Measurements from ENCODE around the gene ALPG. TPM values are rescaled to one million over a fixed set of nuclear protein-coding genes. Genes with fewer than 3 reads are reported as not detected.
A peak's percentile ranks its signal among the peaks of the same experiment; 100 is the strongest.
"Not testable (repeated sequence)": the region's sequence is repeated elsewhere in the genome, so short reads cannot be mapped to it uniquely, and the experiment has no call there.

ALPG gene
- total RNA-seq, 1 donor from 2014 or later = not detected

DNA sequence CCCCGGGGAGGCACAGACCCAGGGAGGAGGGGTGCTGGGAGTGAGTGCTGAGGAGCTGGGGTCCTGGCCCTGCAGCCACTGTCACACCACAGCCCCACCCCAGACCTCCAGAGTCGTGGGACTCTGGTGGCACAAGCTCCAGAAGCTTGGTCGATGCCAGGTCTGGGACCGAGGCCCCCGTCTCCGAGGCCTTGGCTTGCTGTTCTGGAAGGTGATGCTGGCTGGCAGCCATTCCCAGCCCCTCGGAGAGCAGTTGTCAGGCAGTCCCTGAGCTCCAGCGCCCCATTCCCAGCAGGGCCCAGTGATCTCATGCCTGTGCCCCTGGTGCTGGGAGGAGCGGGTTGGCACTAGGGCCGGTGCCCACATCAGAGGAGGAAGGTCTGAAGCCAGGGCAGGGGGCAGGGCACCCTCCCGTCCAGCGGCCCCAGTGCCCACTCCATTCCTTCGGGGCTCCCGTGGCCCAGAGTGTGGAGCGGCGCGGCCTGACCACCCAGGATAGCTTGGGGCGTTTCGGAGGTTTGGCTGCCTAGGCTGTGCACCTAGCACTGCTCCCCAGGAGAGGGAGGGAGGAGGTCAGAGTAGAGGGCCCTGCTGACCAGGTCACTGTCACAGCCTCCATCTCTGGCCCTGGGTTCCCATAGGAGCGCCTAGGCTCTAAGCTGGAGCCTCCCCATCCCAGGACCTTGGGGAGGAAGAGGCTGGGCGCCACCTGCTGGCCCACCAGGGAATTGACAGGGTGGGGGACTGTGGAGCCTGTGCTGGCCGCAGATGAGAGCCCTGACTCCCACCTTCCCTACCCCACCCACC lies 32.5 kb downstream of the ALPG start:
- TF ChIP-seq CTCF (IDR thresholded peaks at IDR 0.05; ENCODE audit: unreplicated experiment) = peak; percentile 62
- H3K4me1 Mint-ChIP-seq (ENCODE audit: low read depth) = no peaks in the 10 kb centered on the region

DNA sequence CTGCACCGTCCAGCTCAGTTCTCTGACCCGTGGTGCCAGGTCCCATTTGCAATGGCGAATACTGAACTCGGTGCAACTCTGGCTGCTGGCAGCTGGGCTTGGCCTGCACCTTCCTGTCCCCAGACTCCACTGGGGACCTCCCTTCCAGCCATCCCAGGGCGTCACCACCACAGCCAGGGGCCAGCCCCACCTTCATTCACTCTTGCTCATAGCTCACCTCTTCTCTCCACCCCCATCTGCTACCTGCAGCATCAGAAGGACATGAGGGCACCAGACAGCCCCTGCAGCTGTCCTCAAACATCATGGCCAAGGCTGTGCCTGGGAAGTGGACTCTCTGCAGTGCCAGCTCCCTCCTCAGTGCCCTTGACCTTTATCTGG lies 33.1 kb downstream of the ALPG start:
- no peak for DNase-seq (ENCODE audit: low spot score, unreplicated experiment)
- no peaks in the 10 kb centered on the region for H3K36me3 Mint-ChIP-seq (ENCODE audit: insufficient read depth)

More for the DNA sequence above, 32.5 kb downstream of the ALPG start:
- H3K27me3 Mint-ChIP-seq = peaks cover 22% of the 10 kb centered on the region
- H3K27ac Mint-ChIP-seq = no peak overlapping the region
- DNase-seq (ENCODE audit: low spot score, unreplicated experiment) = no peak
- H3K9me3 Mint-ChIP-seq (ENCODE audit: low read depth) = no peaks in the 10 kb centered on the region
- H3K4me3 Mint-ChIP-seq (ENCODE audit: low read depth) = no peak overlapping the region
- no peaks in the 10 kb centered on the region for H3K36me3 Mint-ChIP-seq (ENCODE audit: insufficient read depth)

DNA sequence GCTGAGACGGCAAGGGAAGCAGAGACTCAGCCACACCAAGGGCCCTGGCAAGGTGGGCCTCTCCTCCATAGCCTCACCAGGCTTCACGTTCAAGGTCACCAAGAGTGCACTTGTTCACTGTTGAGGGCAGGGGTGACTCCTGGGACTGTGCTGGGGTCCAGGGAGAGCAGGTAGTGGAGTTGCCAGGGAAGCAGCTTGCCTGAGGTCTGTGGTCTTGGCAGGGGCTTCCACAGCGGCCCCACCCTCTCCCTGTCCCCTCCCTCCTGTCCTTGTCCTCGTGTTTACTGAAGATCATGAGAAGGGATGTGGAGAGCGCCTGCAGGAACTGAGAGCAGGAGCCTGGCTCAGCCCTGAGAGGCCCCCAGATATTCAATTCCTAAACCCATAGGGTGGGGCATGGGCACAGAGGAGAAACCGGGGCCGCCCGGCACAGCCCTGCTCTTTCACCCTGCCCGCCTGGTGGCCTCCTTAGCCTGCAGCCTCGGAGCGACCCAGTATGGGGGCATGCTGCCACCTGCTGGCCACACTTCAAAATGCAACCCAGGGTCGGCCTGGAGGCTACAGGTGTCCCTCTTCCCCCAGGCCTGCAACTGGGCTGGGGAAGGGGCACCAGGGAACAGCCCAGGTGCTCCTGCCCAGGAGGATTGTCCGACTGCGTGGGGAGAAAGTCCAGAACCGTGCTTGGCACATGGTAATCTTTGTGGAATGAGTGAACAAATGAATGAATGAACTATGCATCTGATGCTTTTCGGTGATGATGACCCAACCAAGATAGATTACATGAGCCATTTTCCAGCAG lies 33.8 kb downstream of the ALPG start:
- not testable (repeated sequence) for H3K9me3 Mint-ChIP-seq (ENCODE audit: low read depth); H3K4me1 Mint-ChIP-seq (ENCODE audit: low read depth); H3K27ac Mint-ChIP-seq; H3K36me3 Mint-ChIP-seq (ENCODE audit: insufficient read depth); H3K4me3 Mint-ChIP-seq (ENCODE audit: low read depth)
- peak; percentile 89 for TF ChIP-seq CTCF (IDR thresholded peaks at IDR 0.05; ENCODE audit: unreplicated experiment)
- peaks cover 17% of the 10 kb centered on the region for H3K27me3 Mint-ChIP-seq
- DNase-seq (ENCODE audit: low spot score, unreplicated experiment) = peak; percentile 94

More for the DNA sequence above, 33.1 kb downstream of the ALPG start:
- H3K27ac Mint-ChIP-seq = no peak overlapping the region
- no peaks in the 10 kb centered on the region for H3K9me3 Mint-ChIP-seq (ENCODE audit: low read depth)
- H3K4me3 Mint-ChIP-seq (ENCODE audit: low read depth) = no peak overlapping the region
- peaks cover 22% of the 10 kb centered on the region for H3K27me3 Mint-ChIP-seq
- no peaks in the 10 kb centered on the region for H3K4me1 Mint-ChIP-seq (ENCODE audit: low read depth)
- peak; percentile 46 for TF ChIP-seq CTCF (IDR thresholded peaks at IDR 0.05; ENCODE audit: unreplicated experiment)

- no peak overlapping the region for H3K4me3 Mint-ChIP-seq (ENCODE audit: low read depth)
Measured at GRCh38 chr2:232441147-232441651, 34.6 kb downstream of the ALPG start.

DNA sequence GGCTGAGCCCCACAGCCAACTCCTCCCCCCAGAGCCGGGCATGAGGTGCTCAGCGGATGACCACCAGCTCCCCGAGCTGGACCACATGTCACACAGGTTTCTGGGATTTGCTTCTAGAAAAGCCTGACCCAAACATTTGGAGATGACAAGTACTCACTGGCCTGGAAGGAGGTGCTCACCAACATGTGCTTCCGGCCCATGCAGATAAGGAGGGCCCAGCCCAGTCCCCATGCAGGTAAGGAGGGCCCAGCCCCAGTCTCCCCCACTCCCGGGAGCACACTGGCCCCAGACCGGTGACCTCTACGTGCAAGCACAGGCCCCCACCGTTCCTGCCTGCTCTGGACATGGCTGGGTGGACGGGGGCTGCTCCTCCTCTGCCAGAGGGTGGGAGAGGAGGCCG lies 35.3 kb downstream of the ALPG start:
- not testable (repeated sequence) for H3K36me3 Mint-ChIP-seq (ENCODE audit: insufficient read depth); H3K4me1 Mint-ChIP-seq (ENCODE audit: low read depth); H3K4me3 Mint-ChIP-seq (ENCODE audit: low read depth); H3K9me3 Mint-ChIP-seq (ENCODE audit: low read depth); DNase-seq (ENCODE audit: low spot score, unreplicated experiment); H3K27ac Mint-ChIP-seq
- H3K27me3 Mint-ChIP-seq = peaks cover 17% of the 10 kb centered on the region

More at GRCh38 chr2:232441147-232441651, 34.6 kb downstream of the ALPG start:
- Mint-ChIP-seq H3K4me1 (ENCODE audit: low read depth) (no peaks in the 10 kb centered on the region), H3K27ac (no peak overlapping the region), H3K9me3 (ENCODE audit: low read depth) (no peaks in the 10 kb centered on the region), H3K36me3 (ENCODE audit: insufficient read depth) (no peaks in the 10 kb centered on the region), H3K27me3 (peaks cover 17% of the 10 kb centered on the region)
- no peak for TF ChIP-seq CTCF (IDR thresholded peaks at IDR 0.05; ENCODE audit: unreplicated experiment)
- no peak for DNase-seq (ENCODE audit: low spot score, unreplicated experiment)

DNA sequence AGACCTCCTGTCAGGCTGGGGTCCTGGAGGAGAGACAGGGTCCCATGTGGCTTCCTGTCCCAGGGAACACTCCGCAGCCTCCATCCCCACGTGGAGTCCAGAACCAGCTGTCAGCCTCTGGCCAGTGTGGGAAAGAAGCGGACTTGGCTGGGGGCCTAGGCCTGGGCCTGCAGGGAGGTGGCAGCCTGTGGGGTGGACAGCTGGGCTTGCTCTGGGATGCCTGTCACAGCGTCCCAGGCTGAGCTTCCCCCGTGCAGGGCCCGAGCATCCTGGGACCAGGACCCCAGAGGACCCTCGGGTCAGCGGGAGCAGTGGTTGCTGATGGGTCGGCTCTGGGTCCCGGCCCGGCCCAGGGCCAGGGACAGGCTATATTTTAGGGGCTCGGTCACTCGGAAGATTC lies 35.8 kb downstream of the ALPG start:
- DNase-seq (ENCODE audit: low spot score, unreplicated experiment); H3K27ac Mint-ChIP-seq: not testable (repeated sequence)

DNA sequence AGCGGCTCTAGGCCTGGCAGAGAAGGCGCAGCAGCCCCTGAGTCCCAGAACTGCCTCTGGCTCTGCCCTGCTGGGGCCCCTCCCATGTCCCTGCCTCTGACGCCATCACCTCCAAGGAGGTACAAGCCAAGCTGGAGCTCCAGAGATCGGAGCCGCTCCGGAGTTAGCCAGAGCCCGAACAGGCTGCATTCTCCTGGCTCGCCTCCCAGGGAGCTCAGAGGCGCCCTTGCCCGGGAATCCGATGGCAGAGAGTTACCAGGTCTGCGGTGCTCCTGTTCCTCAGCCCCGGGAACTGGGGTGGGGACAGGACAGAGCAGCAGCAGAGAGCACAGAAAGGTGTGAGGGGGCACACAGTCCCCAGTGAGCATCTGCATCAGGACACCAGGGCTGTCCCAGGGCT lies 36.4 kb downstream of the ALPG start:
- H3K4me3 Mint-ChIP-seq (ENCODE audit: low read depth); H3K36me3 Mint-ChIP-seq (ENCODE audit: insufficient read depth); DNase-seq (ENCODE audit: low spot score, unreplicated experiment); H3K9me3 Mint-ChIP-seq (ENCODE audit: low read depth); H3K4me1 Mint-ChIP-seq (ENCODE audit: low read depth); H3K27ac Mint-ChIP-seq: not testable (repeated sequence)
- peaks cover 14% of the 10 kb centered on the region for H3K27me3 Mint-ChIP-seq

More for the DNA sequence above, 35.8 kb downstream of the ALPG start:
- not testable (repeated sequence) for H3K36me3 Mint-ChIP-seq (ENCODE audit: insufficient read depth); H3K4me1 Mint-ChIP-seq (ENCODE audit: low read depth); H3K9me3 Mint-ChIP-seq (ENCODE audit: low read depth); H3K4me3 Mint-ChIP-seq (ENCODE audit: low read depth)
- H3K27me3 Mint-ChIP-seq = peaks cover 17% of the 10 kb centered on the region

DNA sequence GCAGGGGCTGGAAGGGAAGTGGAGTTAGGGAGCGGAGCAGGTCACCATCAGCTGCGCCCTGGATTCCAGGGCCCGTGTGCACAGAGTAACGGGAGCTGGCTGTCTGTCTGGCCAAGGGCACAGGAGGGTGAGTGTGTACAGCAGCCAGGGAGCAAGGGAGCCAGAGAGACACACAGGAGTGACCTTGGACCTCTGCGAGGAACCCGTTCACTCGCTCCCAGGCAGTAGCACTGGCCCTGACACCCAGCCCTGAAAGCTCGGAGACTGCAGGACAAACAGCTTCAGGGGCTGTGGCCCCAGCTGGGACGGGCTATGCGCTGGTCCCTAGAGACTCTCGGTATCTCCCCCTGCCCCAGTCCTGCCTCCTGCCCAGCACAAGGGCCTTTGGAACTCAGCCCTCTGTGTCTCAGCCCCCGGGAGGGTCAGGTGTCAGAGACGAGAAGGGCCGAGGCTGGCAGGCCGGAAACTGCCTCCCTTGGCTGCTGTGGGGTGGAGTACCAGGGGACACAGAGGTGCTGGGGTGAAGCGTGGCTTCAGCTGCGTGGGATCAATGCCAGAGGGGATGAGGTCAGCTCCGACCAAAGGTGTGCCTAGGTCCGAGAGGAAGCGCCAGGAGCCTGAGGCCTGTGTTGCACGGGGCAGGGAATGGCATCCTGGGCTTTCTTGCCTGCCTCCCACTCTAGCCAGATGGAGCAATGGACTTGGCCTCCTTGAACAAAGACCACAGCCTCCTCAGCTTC lies 37.2 kb downstream of the ALPG start:
- peaks cover 10% of the 10 kb centered on the region for H3K27me3 Mint-ChIP-seq
- not testable (repeated sequence) for H3K27ac Mint-ChIP-seq; H3K9me3 Mint-ChIP-seq (ENCODE audit: low read depth); DNase-seq (ENCODE audit: low spot score, unreplicated experiment); H3K4me3 Mint-ChIP-seq (ENCODE audit: low read depth); H3K36me3 Mint-ChIP-seq (ENCODE audit: insufficient read depth); H3K4me1 Mint-ChIP-seq (ENCODE audit: low read depth)

All from progenitor cell of endocrine pancreas (in vitro differentiated cells).